Neural cell (in vitro differentiated cells): Measurements from ENCODE around the gene IGSF3.

Experiments used
- CTCF ChIP-seq: fragments of 450-650 bp; IDR thresholded peaks from 2 replicates; pipeline ENCODE4 v1.5.1; 2014; ENCODE audit warnings: antibody characterized with exemption, mild to moderate bottlenecking, moderate library complexity; ENCODE audit not compliant: poor library complexity, severe bottlenecking
- EP300 ChIP-seq: fragments of 450-650 bp; conservative IDR thresholded peaks from 2 replicates; pipeline ENCODE4 v1.6.1; 2014; ENCODE audit warnings: antibody characterized with exemption, mild to moderate bottlenecking, moderate library complexity; ENCODE audit not compliant: poor library complexity, severe bottlenecking
- EZH2 ChIP-seq: fragments of 200-600, 300-800 bp; shearing (Covaris generic), sonication (generic); IDR thresholded peaks from 2 replicates; pipeline ENCODE4 v1.6.1; 2014; ENCODE audit warnings: antibody characterized with exemption, low read length, borderline replicate concordance, mild to moderate bottlenecking; ENCODE audit not compliant: insufficient read depth, poor library complexity, severe bottlenecking
- POLR2AphosphoS5 ChIP-seq: IDR thresholded peaks from 2 replicates; pipeline ENCODE4 v1.6.1; 2012
- TAF1 ChIP-seq: IDR thresholded peaks from 2 replicates; pipeline ENCODE4 v1.6.1; 2012; ENCODE audit warnings: low read depth

- no peak for TF ChIP-seq POLR2AphosphoS5
- no peak for TF ChIP-seq TAF1
- TF ChIP-seq EP300: no peak
- no peak for TF ChIP-seq CTCF
- no peak for TF ChIP-seq EZH2
Measured at GRCh38 chr1:116546354-116546977, 121.1 kb downstream of the IGSF3 start.
